Activated naive CD4-positive, alpha-beta T cell treated with anti-CD3 and anti-CD28 coated beads for 36 hours (primary cell): ENCODE results near the gene NAV2. TPM values are rescaled to one million over a fixed set of nuclear protein-coding genes. Genes with fewer than 3 reads are reported as not detected.
A peak's percentile ranks its signal among the peaks of the same experiment; 100 is the strongest.
"Not testable (repeated sequence)": the region's sequence is repeated elsewhere in the genome, so short reads cannot be mapped to it uniquely, and the experiment has no call there.

Source experiments
- CTCF ChIA-PET: fragments of 350-600 bp; sonication (Branson Sonifier 250); formaldehyde crosslinking; loops from one replicate; lab custom pipeline; 2021; ENCODE audit warnings: antibody characterized with exemption; lab: Charles Lee
- DNase-seq: peaks from one replicate; pipeline ENCODE4 v3.0.0-alpha.2; 2020
- H3K27ac Mint-ChIP-seq: one replicate; pipeline ENCODE4 v1.8.0; 2021; ENCODE audit warnings: mild to moderate bottlenecking, mixed read lengths
- H3K27me3 Mint-ChIP-seq: one replicate; pipeline ENCODE4 v1.8.0; 2021; ENCODE audit warnings: low read depth, mixed read lengths
- H3K36me3 Mint-ChIP-seq: one replicate; pipeline ENCODE4 v1.8.0; 2021; ENCODE audit warnings: low read depth, mixed read lengths
- H3K4me1 Mint-ChIP-seq: one replicate; pipeline ENCODE4 v1.8.0; 2021; ENCODE audit warnings: low read depth, mixed read lengths
- H3K4me3 Mint-ChIP-seq: one replicate; pipeline ENCODE4 v1.8.0; 2021; ENCODE audit warnings: mild to moderate bottlenecking, moderate library complexity, mixed read lengths
- H3K9me3 Mint-ChIP-seq: one replicate; pipeline ENCODE4 v1.8.0; 2021; ENCODE audit warnings: mixed read lengths
- intact Hi-C: fragments of 100-400 bp; cut with micrococcal nuclease; formaldehyde crosslinking; loops from one replicate; pipeline ENCODE4 v1.15.1; 2023
- total RNA-seq, 2 experiments: library from RNA; stranded (reverse); gene quantifications; one replicate each; pipeline ENCODE4 v1.2.3, GENCODE V29; 2021

Gene NAV2
- total RNA-seq, 2 experiments from 2014 or later, result 0.20 to 0.41 TPM

GRCh38 chr11:20116825-20117224 is 404.2 kb downstream of the NAV2 start:
- CTCF ChIA-PET, result interaction anchor here (1.2 to 8.2 kb wide), 3 partner anchors 12 to 165 kb away, joined by 5 to 46 read pairs (median 9); no protein-coding TSS in a partner anchor
- Mint-ChIP-seq H3K4me3 (no peak overlapping the region), H3K27me3 (peaks cover 2% of the 10 kb centered on the region), H3K36me3 (no peaks in the 10 kb centered on the region), H3K4me1 (no peaks in the 10 kb centered on the region), H3K9me3 (no peaks in the 10 kb centered on the region), H3K27ac (no peak overlapping the region)
- intact Hi-C loops, result no loop called here
- no peak for DNase-seq

- peaks cover 2% of the 10 kb centered on the region for H3K27me3 Mint-ChIP-seq
- no peak overlapping the region for H3K27ac Mint-ChIP-seq
- intact Hi-C loops, result no loop called here
- DNase-seq, result no peak
- no peaks in the 10 kb centered on the region for H3K9me3 Mint-ChIP-seq
- CTCF ChIA-PET, result interaction anchor here (1.4 to 8.2 kb wide), 2 partner anchors 11 to 15 kb away, joined by 9 to 46 read pairs; no protein-coding TSS in a partner anchor
- no peaks in the 10 kb centered on the region for H3K36me3 Mint-ChIP-seq
- no peak overlapping the region for H3K4me3 Mint-ChIP-seq
- no peaks in the 10 kb centered on the region for H3K4me1 Mint-ChIP-seq
These were observed 404.7 kb downstream of the NAV2 start for GRCh38 chr11:20117291-20117690.

GRCh38 chr11:20118209-20118608 is 405.6 kb downstream of the NAV2 start:
- CTCF ChIA-PET, result interaction anchor here (0.7 to 8.2 kb wide), 3 partner anchors 10 to 16 kb away, joined by 3 to 46 read pairs (median 9); no protein-coding TSS in a partner anchor
- no peaks in the 10 kb centered on the region for H3K4me1 Mint-ChIP-seq
- no peaks in the 10 kb centered on the region for H3K27me3 Mint-ChIP-seq
- H3K27ac Mint-ChIP-seq, result no peak overlapping the region
- no peak for DNase-seq
- H3K9me3 Mint-ChIP-seq, result no peaks in the 10 kb centered on the region
- intact Hi-C loops, result no loop called here
- H3K36me3 Mint-ChIP-seq, result no peaks in the 10 kb centered on the region
- no peak overlapping the region for H3K4me3 Mint-ChIP-seq

- CTCF ChIA-PET, result no interaction called here
- DNase-seq, result no peak
- Mint-ChIP-seq H3K27ac (no peak overlapping the region), H3K9me3 (no peaks in the 10 kb centered on the region), H3K4me3 (no peak overlapping the region), H3K36me3 (no peaks in the 10 kb centered on the region), H3K27me3 (no peaks in the 10 kb centered on the region), H3K4me1 (no peaks in the 10 kb centered on the region)
- intact Hi-C loops, result no loop called here
These were observed 406.7 kb downstream of the NAV2 start for GRCh38 chr11:20119315-20119714.

- DNase-seq, result no peak
- H3K27ac Mint-ChIP-seq, result no peak overlapping the region
- H3K36me3 Mint-ChIP-seq, result no peaks in the 10 kb centered on the region
- H3K4me3 Mint-ChIP-seq, result no peak overlapping the region
- no peaks in the 10 kb centered on the region for H3K9me3 Mint-ChIP-seq
- intact Hi-C loops, result no loop called here
- no peaks in the 10 kb centered on the region for H3K4me1 Mint-ChIP-seq
- no peaks in the 10 kb centered on the region for H3K27me3 Mint-ChIP-seq
- CTCF ChIA-PET, result no interaction called here
These were observed 407.7 kb downstream of the NAV2 start for GRCh38 chr11:20120134-20120925.

- no peak for DNase-seq
- no peak overlapping the region for H3K4me3 Mint-ChIP-seq
- no peaks in the 10 kb centered on the region for H3K4me1 Mint-ChIP-seq
- H3K36me3 Mint-ChIP-seq, result no peaks in the 10 kb centered on the region
- CTCF ChIA-PET, result no interaction called here
- H3K27me3 Mint-ChIP-seq, result no peaks in the 10 kb centered on the region
- no peak overlapping the region for H3K27ac Mint-ChIP-seq
- intact Hi-C loops, result no loop called here
- no peaks in the 10 kb centered on the region for H3K9me3 Mint-ChIP-seq
These were observed 409.5 kb downstream of the NAV2 start for GRCh38 chr11:20122131-20122530.

GRCh38 chr11:20125927-20126326 is 413.3 kb downstream of the NAV2 start:
- CTCF ChIA-PET, result interaction anchor here (5.2 kb wide), 1 partner anchor 230 kb away, joined by 155 read pairs; no protein-coding TSS in a partner anchor

GRCh38 chr11:20126724-20127123 is 414.1 kb downstream of the NAV2 start:
- peaks cover 4% of the 10 kb centered on the region for H3K27me3 Mint-ChIP-seq

More at GRCh38 chr11:20125927-20126326, 413.3 kb downstream of the NAV2 start:
- Mint-ChIP-seq H3K9me3 (no peaks in the 10 kb centered on the region), H3K4me1 (no peaks in the 10 kb centered on the region), H3K4me3 (no peak overlapping the region), H3K27ac (no peak overlapping the region), H3K27me3 (no peaks in the 10 kb centered on the region), H3K36me3 (no peaks in the 10 kb centered on the region)
- intact Hi-C loops, result loop anchor here (5.0 kb wide), 1 partner anchor 1386 kb away; no protein-coding TSS in a partner anchor
- no peak for DNase-seq

GRCh38 chr11:20127671-20128527 is 415.3 kb downstream of the NAV2 start:
- Mint-ChIP-seq H3K27ac (no peak overlapping the region), H3K27me3 (peaks cover 13% of the 10 kb centered on the region), H3K36me3 (no peaks in the 10 kb centered on the region), H3K9me3 (no peaks in the 10 kb centered on the region), H3K4me1 (peaks cover 11% of the 10 kb centered on the region), H3K4me3 (no peak overlapping the region)
- DNase-seq, result peak; percentile 87
- CTCF ChIA-PET, result interaction anchor here (0.5 to 5.2 kb wide), 31 partner anchors 9 to 875 kb away, joined by 3 to 155 read pairs (median 4); no protein-coding TSS in a partner anchor
- intact Hi-C loops, result loop anchor here (1.0 to 5.0 kb wide), 7 partner anchors 177 to 1384 kb away; no protein-coding TSS in a partner anchor

More at GRCh38 chr11:20126724-20127123, 414.1 kb downstream of the NAV2 start:
- Mint-ChIP-seq H3K4me1 (peaks cover 3% of the 10 kb centered on the region), H3K9me3 (no peaks in the 10 kb centered on the region), H3K27ac (no peak overlapping the region), H3K36me3 (no peaks in the 10 kb centered on the region), H3K4me3 (no peak overlapping the region)
- CTCF ChIA-PET, result interaction anchor here (0.7 to 5.2 kb wide), 7 partner anchors 11 to 238 kb away, joined by 3 to 155 read pairs (median 8); no protein-coding TSS in a partner anchor
- DNase-seq, result no peak
- intact Hi-C loops, result loop anchor here (5.0 kb wide), 1 partner anchor 1386 kb away; no protein-coding TSS in a partner anchor

GRCh38 chr11:20128528-20128825 is 415.8 kb downstream of the NAV2 start:
- intact Hi-C loops, result loop anchor here (1.0 to 5.0 kb wide), 7 partner anchors 177 to 1384 kb away; no protein-coding TSS in a partner anchor
- CTCF ChIA-PET, result interaction anchor here (0.6 to 5.2 kb wide), 26 partner anchors 8 to 684 kb away, joined by 3 to 155 read pairs (median 5); no protein-coding TSS in a partner anchor
- not testable (repeated sequence) for H3K4me3 Mint-ChIP-seq, H3K36me3 Mint-ChIP-seq, DNase-seq, H3K27ac Mint-ChIP-seq, H3K9me3 Mint-ChIP-seq
- Mint-ChIP-seq H3K4me1 (peaks cover 11% of the 10 kb centered on the region), H3K27me3 (peaks cover 13% of the 10 kb centered on the region)

GRCh38 chr11:20129665-20130064 is 417.0 kb downstream of the NAV2 start:
- CTCF ChIA-PET, result interaction anchor here (0.8 to 5.2 kb wide), 5 partner anchors 15 to 226 kb away, joined by 4 to 155 read pairs (median 11); no protein-coding TSS in a partner anchor
- peaks cover 11% of the 10 kb centered on the region for H3K4me1 Mint-ChIP-seq
- H3K9me3 Mint-ChIP-seq, result no peaks in the 10 kb centered on the region
- peaks cover 19% of the 10 kb centered on the region for H3K27me3 Mint-ChIP-seq
- no peak for DNase-seq
- intact Hi-C loops, result loop anchor here (2.0 to 10.0 kb wide), 5 partner anchors 192 to 1383 kb away; no protein-coding TSS in a partner anchor
- no peaks in the 10 kb centered on the region for H3K36me3 Mint-ChIP-seq
- no peak overlapping the region for H3K4me3 Mint-ChIP-seq
- H3K27ac Mint-ChIP-seq, result no peak overlapping the region
